GM12874 (cell line): ENCODE results near the gene ZNF891.

Source experiments
- TF ChIP-seq, protein P1 (sequence below): IDR thresholded peaks from 2 replicates; pipeline ENCODE4 v1.5.1; 2011; ENCODE audit warnings: low read depth, mild to moderate bottlenecking, control low read depth, low read length, moderate library complexity; ENCODE audit not compliant: insufficient read depth

Gene ZNF891

DNA sequence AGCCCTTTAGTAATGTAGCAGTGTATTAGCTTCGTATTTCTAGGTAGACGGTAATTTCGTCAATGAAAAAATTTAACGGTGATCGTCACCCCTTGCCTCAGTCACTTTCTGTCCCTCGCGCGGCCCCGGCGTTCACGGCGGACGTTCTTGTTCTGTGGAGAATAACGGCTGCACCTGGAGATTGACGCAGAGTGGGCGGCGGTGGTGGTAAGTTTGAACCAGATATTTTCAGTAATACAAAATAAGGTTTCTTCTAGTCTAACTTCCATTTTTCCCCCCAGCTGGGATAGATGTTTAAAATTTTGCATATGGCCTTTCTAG, 694 bp upstream of the ZNF891 start:
- TF ChIP-seq, protein P1, sequence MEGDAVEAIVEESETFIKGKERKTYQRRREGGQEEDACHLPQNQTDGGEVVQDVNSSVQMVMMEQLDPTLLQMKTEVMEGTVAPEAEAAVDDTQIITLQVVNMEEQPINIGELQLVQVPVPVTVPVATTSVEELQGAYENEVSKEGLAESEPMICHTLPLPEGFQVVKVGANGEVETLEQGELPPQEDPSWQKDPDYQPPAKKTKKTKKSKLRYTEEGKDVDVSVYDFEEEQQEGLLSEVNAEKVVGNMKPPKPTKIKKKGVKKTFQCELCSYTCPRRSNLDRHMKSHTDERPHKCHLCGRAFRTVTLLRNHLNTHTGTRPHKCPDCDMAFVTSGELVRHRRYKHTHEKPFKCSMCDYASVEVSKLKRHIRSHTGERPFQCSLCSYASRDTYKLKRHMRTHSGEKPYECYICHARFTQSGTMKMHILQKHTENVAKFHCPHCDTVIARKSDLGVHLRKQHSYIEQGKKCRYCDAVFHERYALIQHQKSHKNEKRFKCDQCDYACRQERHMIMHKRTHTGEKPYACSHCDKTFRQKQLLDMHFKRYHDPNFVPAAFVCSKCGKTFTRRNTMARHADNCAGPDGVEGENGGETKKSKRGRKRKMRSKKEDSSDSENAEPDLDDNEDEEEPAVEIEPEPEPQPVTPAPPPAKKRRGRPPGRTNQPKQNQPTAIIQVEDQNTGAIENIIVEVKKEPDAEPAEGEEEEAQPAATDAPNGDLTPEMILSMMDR: no peak

DNA sequence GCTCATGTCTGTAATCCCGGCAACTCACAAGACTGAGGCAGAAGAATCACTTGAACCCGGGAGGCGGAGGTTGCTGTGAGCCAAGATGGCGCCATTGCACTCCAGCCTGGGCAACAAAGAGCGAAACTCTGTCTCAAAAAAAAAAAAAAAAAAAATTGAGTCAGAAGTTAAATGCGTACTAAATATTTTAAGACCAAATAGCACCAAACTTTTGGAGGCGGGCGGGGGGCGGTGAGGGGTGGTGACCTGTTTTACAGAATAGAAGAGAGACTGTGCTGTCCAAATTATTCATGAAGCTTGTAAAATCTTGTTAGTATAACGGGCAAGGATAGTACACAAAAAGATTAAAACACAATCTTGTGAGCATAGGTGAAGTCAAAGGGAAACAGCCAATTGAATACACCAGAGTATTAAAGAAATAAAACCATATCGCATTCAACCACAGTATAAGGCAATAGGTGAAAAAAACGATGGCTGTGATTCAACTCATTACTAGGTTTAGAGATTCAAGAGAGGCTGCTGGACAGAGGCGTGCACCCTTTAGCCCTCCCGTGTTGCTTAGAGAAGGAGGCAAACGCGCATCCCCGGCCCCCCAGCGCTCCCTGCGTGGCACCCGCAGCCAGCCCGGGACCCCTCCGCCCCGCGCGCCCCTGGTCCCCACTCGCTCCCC, 571 bp downstream of the ZNF891 start:
- TF ChIP-seq, protein P1: no peak

DNA sequence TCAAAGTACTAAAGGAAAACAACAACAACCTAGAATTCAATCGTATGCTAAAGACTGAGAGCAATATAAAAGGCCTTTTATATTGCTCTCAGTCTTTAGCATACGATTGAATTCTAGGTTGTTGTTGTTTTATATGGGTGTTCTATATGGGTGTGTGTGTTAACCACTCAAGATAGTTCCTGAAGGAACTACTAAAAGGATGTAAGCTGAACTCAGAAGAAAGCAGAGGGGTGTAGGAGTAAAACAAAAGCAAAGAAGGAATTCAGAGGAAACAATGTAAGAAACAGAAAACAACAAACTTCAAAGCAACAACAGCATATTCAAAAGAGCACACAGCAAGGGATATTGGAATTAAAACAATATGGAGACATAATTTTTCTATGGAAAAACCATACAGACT, 5.4 kb downstream of the ZNF891 start:
- TF ChIP-seq, protein P1: no peak

DNA sequence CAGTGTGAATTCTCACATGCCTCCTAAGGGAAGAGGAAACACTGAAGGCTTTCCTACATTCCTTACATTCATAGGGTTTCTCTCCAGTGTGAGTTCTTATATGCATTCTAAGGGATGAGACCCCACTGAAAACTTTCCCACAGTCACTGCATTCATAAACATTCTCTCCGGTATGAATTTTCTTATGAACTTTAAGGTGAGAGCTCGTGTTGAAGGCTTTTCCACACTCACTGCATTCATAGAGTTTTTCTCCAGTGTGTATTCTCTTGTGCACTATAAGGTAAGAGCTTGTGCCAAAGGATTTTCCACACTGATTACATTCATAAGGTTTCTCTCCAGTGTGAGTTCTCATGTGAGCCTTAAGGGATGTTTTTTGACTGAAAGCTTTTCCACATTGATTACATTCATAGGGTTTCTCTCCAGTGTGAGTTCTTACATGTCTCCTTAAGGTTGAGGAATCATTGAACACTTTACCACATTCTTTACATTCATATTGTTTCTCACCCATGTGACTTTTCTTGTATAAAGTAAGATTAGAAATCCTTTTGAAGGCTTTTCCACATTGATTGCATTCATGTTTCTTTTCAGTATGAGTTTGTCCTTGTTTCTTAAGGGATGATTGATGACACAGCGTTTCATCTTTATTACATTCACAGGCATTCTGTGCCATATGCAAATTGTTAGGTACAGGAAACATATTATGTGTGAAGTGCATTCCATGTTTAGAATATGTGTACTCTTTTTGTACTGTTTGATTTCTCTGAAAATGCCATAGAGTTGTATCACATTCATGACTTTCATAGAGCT, 9.5 kb downstream of the ZNF891 start:
- TF ChIP-seq, protein P1: no peak

DNA sequence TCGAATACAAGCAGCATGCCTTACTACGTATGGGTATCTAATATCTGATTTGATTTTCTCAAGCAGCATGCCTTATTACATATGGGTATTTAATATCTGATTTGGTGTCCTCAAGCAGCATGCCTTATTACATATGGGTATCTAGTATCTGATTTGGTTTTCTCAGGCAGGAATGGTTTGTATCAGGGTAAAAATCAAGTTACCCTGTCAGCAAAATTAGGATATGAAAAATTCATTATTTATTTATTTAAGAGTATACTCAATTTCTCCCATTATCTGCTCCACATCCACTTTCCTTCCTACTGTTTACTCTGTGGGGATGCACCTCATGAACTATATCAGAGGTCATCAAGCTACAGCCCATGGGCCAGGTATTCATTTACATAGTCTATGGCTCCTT, 21.9 kb downstream of the ZNF891 start:
- TF ChIP-seq, protein P1: no peak

DNA sequence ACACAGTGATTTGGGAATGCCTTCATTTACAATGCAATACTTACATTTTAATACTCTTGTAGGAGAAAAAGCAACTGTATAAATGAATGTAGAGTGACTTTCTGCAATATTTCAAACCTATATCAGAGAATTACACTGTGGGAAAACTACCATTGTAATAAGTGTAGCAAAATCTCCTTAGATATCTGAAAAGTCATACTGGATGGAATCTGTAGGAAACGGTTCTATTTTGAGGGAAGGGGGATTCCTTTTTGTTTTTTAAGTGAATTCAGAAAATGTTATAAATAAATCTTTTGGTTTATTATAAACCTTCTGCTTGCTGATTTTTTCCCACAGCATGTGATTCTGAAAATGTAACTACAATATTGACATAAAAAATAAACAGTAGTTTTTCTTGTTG, 23.0 kb downstream of the ZNF891 start:
- TF ChIP-seq, protein P1: no peak

DNA sequence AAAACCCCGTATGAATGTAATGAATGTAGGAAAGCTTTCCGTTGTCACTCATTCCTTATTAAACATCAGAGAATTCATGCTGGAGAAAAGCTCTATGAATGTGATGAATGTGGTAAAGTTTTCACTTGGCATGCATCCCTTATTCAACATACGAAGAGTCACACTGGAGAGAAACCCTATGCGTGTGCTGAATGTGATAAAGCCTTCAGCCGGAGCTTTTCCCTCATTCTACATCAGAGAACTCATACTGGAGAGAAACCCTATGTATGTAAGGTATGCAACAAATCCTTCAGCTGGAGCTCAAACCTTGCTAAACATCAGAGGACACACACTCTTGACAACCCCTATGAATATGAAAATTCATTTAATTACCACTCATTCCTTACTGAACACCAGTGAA, 23.8 kb downstream of the ZNF891 start:
- TF ChIP-seq, protein P1: no peak
